Measurements from ENCODE around the gene NEURL1.

Gene NEURL1

GRCh38 chr10:103610921-103611511, 117.5 kb downstream of the NEURL1 start:
- DNase-seq: no peak

- no peak for DNase-seq
Measured at GRCh38 chr10:103612462-103613365, 119.2 kb downstream of the NEURL1 start.

- DNase-seq: no peak
Measured at GRCh38 chr10:103613616-103614015, 120.1 kb downstream of the NEURL1 start.

- DNase-seq: no peak
Measured at GRCh38 chr10:103614306-103615158, 121.0 kb downstream of the NEURL1 start.

- DNase-seq: no peak
Measured at GRCh38 chr10:103616705-103617601, 123.4 kb downstream of the NEURL1 start.

GRCh38 chr10:103617602-103618385, 124.3 kb downstream of the NEURL1 start:
- DNase-seq: no peak

- no peak for DNase-seq
Measured at GRCh38 chr10:103618575-103619423, 125.3 kb downstream of the NEURL1 start.

- DNase-seq: no peak
Measured at GRCh38 chr10:103619424-103620351, 126.2 kb downstream of the NEURL1 start.

GRCh38 chr10:103620352-103620740, 126.8 kb downstream of the NEURL1 start:
- DNase-seq: no peak

- DNase-seq: no peak
Measured at GRCh38 chr10:103620891-103621782, 127.6 kb downstream of the NEURL1 start.

GRCh38 chr10:103621783-103622125, 128.2 kb downstream of the NEURL1 start:
- no peak for DNase-seq

GRCh38 chr10:103622286-103622685, 128.8 kb downstream of the NEURL1 start:
- DNase-seq: no peak

GRCh38 chr10:103622935-103623574, 129.6 kb downstream of the NEURL1 start:
- DNase-seq: no peak

- DNase-seq: no peak
Measured at GRCh38 chr10:103626178-103626577, 132.7 kb downstream of the NEURL1 start.

- no peak for DNase-seq
Measured at GRCh38 chr10:103627111-103627892, 133.8 kb downstream of the NEURL1 start.

GRCh38 chr10:103627893-103628292, 134.4 kb downstream of the NEURL1 start:
- DNase-seq: no peak

GRCh38 chr10:103629581-103629980, 136.1 kb downstream of the NEURL1 start:
- no peak for DNase-seq

All from T1000 (cell line).